HepG2 (cell line): ENCODE data around the gene CCDC9B. TPM values are rescaled to one million over a fixed set of nuclear protein-coding genes. Genes with fewer than 3 reads are reported as not detected.

Experiments
- ASH2L ChIP-seq: fragments of 300-600, 200-600 bp; sonication (generic); IDR thresholded peaks from 2 replicates; pipeline ENCODE4 v1.7.0; 2017; ENCODE audit warnings: low read depth, mild to moderate bottlenecking, moderate library complexity, mixed read lengths, low read length; ENCODE audit not compliant: insufficient read length
- CBX2 ChIP-seq, 2 experiments: fragments of 200-600 bp in 1 of 2; sonication (generic); formaldehyde crosslinking in 1 of 2; IDR thresholded peaks; 2 replicates each; pipeline versions ENCODE4 v1.7.0 to v1.8.1; 2018 to 2022; ENCODE audit warnings: low read depth in 2 of 2, low read length in 1 of 2, mild to moderate bottlenecking in 1 of 2, missing genetic modification reagents in 1 of 2
- CENPT ChIP-seq: sonication (generic); formaldehyde crosslinking; IDR thresholded peaks from 2 replicates; pipeline ENCODE4 v1.8.0; 2022; ENCODE audit warnings: low read depth, mild to moderate bottlenecking, moderate library complexity, missing genetic modification reagents
- EED ChIP-seq: sonication (generic); formaldehyde crosslinking; IDR thresholded peaks from 2 replicates; pipeline ENCODE4 v1.5.0; 2020; ENCODE audit warnings: mild to moderate bottlenecking, missing genetic modification reagents
- FOSL2 ChIP-seq: sonication (generic); formaldehyde crosslinking; IDR thresholded peaks from 2 replicates; pipeline ENCODE4 v1.4.0; 2020; ENCODE audit warnings: missing genetic modification reagents
- HNRNPLL ChIP-seq: fragments of 200-400 bp; formaldehyde crosslinking; IDR thresholded peaks from 2 replicates; pipeline ENCODE4 v1.6.1; 2017; ENCODE audit warnings: mild to moderate bottlenecking, low read depth, low read length; ENCODE audit not compliant: poor library complexity, severe bottlenecking
- JUND ChIP-seq: sonication (generic); formaldehyde crosslinking; IDR thresholded peaks from 2 replicates; pipeline ENCODE4 v1.8.0; 2022; ENCODE audit warnings: mild to moderate bottlenecking, missing genetic modification reagents
- KAT8 ChIP-seq: IDR thresholded peaks from 2 replicates; pipeline ENCODE4 v1.6.1; 2016; ENCODE audit warnings: missing genetic modification reagents, missing compliant biosample characterization
- NFE2 ChIP-seq: sonication (generic); formaldehyde crosslinking; IDR thresholded peaks from 2 replicates; pipeline ENCODE4 v1.4.0; 2020; ENCODE audit warnings: missing genetic modification reagents
- NFRKB ChIP-seq: fragments of 450-650 bp; IDR thresholded peaks from 2 replicates; pipeline ENCODE4 v1.6.1; 2017
- RBFOX2 ChIP-seq: fragments of 200-400 bp; formaldehyde crosslinking; IDR thresholded peaks from 2 replicates; pipeline ENCODE4 v1.6.1; 2017; ENCODE audit warnings: low read depth, mild to moderate bottlenecking, low read length
- RXRB ChIP-seq: IDR thresholded peaks from 2 replicates; pipeline ENCODE4 v1.6.1; 2016; ENCODE audit warnings: borderline replicate concordance, missing genetic modification reagents, missing compliant biosample characterization
- SP1 ChIP-seq, 2 experiments: fragments of 450-650 bp in 1 of 2; sonication (generic) in 1 of 2; formaldehyde crosslinking in 1 of 2; IDR thresholded peaks; 2 replicates each; pipeline versions ENCODE4 v1.4.0 to v1.6.1; 2016 to 2020; ENCODE audit warnings: missing genetic modification reagents in 1 of 2
- XRCC5 ChIP-seq: fragments of 200-400 bp; formaldehyde crosslinking; optimal IDR thresholded peaks from 2 replicates; pipeline ENCODE3; 2017; ENCODE audit warnings: mild to moderate bottlenecking, low read length
- ZFP82 ChIP-seq: sonication (generic); formaldehyde crosslinking; IDR thresholded peaks from 2 replicates; pipeline ENCODE4 v1.5.1; 2020; ENCODE audit warnings: mild to moderate bottlenecking, missing genetic modification reagents, borderline replicate concordance
- ZFY ChIP-seq: sonication (generic); formaldehyde crosslinking; IDR thresholded peaks from 2 replicates; pipeline ENCODE4 v1.4.0; 2020; ENCODE audit warnings: missing genetic modification reagents
- ZMYM4 ChIP-seq: sonication (generic); formaldehyde crosslinking; IDR thresholded peaks from 2 replicates; pipeline ENCODE4 v1.8.1; 2023; ENCODE audit warnings: mild to moderate bottlenecking, missing genetic modification reagents
- ZNF614 ChIP-seq: IDR thresholded peaks from 2 replicates; pipeline ENCODE4 v1.6.1; 2018; ENCODE audit warnings: missing biosample characterization, missing genetic modification reagents, inconsistent platforms, borderline replicate concordance
- ZNF724P ChIP-seq: sonication (generic); formaldehyde crosslinking; IDR thresholded peaks from 2 replicates; pipeline ENCODE4 v1.8.0; 2022; ENCODE audit warnings: missing genetic modification reagents, borderline replicate concordance
- ZNF780A ChIP-seq: sonication (generic); formaldehyde crosslinking; IDR thresholded peaks from 2 replicates; pipeline ENCODE4 v1.8.0; 2022; ENCODE audit warnings: mild to moderate bottlenecking, missing genetic modification reagents, moderate library complexity
- ZNF788 ChIP-seq: sonication (generic); formaldehyde crosslinking; IDR thresholded peaks from 2 replicates; pipeline ENCODE4 v1.5.0; 2020; ENCODE audit warnings: mild to moderate bottlenecking, missing genetic modification reagents, borderline replicate concordance
- ZNF792 ChIP-seq: IDR thresholded peaks from 2 replicates; pipeline ENCODE4 v1.6.1; 2016
- polyA plus RNA-seq, 8 experiments: library from polyadenylated mRNA; depleted of rRNA in 3 of 8; stranded (reverse) in 7 of 8; unstranded in 1 of 8; fragments of >200 nt; fragmentation: Illumina TruSeq in 4 of 8; extraction: Trizol in 4 of 8; gene quantifications; 2 replicates each; pipeline versions ENCODE4 v1.2.1 to v1.2.3, GENCODE V29; 2011 to 2016; ENCODE audit warnings: low read depth in 4 of 8, missing spikeins in 1 of 8, mixed read lengths in 1 of 8; ENCODE audit not compliant: insufficient read depth in 1 of 8
- total RNA-seq, 5 experiments: library from RNA; depleted of rRNA; stranded (reverse); fragments of >200 nt; fragmentation: Illumina TruSeq; extraction: Trizol; gene quantifications; 2 replicates each; pipeline ENCODE4 v1.2.3, GENCODE V29; 2016; ENCODE audit warnings: low read depth in 1 of 5
- TF ChIP-seq, protein P1 (sequence below): sonication (generic); formaldehyde crosslinking; IDR thresholded peaks from 2 replicates; pipeline ENCODE4 v1.5.1; 2020; ENCODE audit warnings: missing genetic modification reagents, mild to moderate bottlenecking, borderline replicate concordance
- TF ChIP-seq, protein P2 (sequence below): sonication (generic); formaldehyde crosslinking; conservative IDR thresholded peaks from 2 replicates; pipeline ENCODE4 v1.8.1; 2023; ENCODE audit warnings: missing genetic modification reagents
- TF ChIP-seq, protein P3 (sequence below): sonication (generic); formaldehyde crosslinking; IDR thresholded peaks from 2 replicates; pipeline ENCODE4 v1.8.0; 2022; ENCODE audit warnings: mild to moderate bottlenecking, missing genetic modification reagents; ENCODE audit not compliant: insufficient replicate concordance

Gene CCDC9B
- total and polyA plus RNA-seq, 2 of the 13 experiments (the other 11 are each of a cell fraction or from before 2014, with no cell fraction given), result 0.98 to 1.6 TPM

DNA sequence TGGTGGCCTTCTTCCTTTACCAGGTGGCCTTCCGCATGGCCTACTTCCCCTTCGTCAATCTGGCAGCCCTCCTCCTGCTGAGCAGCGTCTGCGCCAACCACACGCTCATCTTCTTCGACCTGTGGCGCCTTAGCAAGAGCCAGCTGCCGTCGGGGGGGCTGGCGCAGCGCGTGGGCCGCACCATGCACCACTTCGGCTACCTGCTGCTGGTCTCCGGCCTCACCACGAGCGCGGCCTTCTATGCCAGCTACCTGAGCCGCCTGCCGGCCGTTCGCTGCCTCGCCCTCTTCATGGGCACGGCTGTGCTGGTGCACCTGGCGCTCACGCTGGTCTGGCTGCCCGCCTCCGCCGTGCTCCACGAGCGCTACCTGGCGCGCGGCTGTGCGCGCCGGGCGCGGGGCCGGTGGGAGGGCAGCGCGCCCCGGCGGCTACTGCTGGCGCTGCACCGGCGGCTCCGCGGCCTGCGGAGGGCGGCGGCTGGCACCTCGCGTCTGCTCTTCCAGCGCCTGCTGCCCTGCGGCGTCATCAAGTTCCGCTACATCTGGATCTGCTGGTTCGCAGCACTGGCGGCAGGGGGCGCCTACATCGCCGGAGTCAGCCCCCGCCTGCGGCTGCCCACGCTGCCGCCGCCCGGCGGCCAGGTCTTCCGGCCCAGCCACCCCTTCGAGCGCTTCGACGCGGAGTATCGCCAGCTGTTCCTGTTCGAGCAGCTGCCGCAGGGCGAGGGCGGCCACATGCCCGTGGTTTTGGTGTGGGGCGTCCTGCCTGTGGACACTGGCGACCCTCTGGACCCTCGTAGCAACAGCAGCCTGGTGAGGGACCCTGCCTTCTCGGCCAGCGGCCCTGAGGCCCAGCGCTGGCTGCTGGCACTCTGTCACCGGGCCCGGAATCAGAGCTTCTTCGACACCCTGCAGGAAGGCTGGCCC, 27.2 kb upstream of the CCDC9B start (continued):
- TF ChIP-seq KAT8 (CRISPR knock-in tag), result peak; percentile 83
- TF ChIP-seq ASH2L, result no peak
- peak; percentile 92; the same call in 1 of the 2 replicates for TF ChIP-seq ZNF780A (CRISPR knock-in tag)
- peak; percentile 91 for TF ChIP-seq EED
- TF ChIP-seq ZNF792 (CRISPR knock-in tag), result peak; percentile 91
- TF ChIP-seq SP1 (IDR thresholded peaks at IDR 0.05), result no peak
- TF ChIP-seq SP1 (CRISPR knock-in tag; IDR thresholded peaks at IDR 0.05), result 0 out of 2 replicates have a peak, but pooled peaks have one; percentile 29
- peak; percentile 89 for TF ChIP-seq XRCC5
- peak; percentile 95; the same call in 1 of the 2 replicates for TF ChIP-seq ZNF724P
- TF ChIP-seq, protein P1, sequence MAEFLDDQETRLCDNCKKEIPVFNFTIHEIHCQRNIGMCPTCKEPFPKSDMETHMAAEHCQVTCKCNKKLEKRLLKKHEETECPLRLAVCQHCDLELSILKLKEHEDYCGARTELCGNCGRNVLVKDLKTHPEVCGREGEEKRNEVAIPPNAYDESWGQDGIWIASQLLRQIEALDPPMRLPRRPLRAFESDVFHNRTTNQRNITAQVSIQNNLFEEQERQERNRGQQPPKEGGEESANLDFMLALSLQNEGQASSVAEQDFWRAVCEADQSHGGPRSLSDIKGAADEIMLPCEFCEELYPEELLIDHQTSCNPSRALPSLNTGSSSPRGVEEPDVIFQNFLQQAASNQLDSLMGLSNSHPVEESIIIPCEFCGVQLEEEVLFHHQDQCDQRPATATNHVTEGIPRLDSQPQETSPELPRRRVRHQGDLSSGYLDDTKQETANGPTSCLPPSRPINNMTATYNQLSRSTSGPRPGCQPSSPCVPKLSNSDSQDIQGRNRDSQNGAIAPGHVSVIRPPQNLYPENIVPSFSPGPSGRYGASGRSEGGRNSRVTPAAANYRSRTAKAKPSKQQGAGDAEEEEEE (CRISPR knock-in tag), result no peak
- TF ChIP-seq FOSL2 (CRISPR knock-in tag), result peak; percentile 44
- TF ChIP-seq, protein P2, sequence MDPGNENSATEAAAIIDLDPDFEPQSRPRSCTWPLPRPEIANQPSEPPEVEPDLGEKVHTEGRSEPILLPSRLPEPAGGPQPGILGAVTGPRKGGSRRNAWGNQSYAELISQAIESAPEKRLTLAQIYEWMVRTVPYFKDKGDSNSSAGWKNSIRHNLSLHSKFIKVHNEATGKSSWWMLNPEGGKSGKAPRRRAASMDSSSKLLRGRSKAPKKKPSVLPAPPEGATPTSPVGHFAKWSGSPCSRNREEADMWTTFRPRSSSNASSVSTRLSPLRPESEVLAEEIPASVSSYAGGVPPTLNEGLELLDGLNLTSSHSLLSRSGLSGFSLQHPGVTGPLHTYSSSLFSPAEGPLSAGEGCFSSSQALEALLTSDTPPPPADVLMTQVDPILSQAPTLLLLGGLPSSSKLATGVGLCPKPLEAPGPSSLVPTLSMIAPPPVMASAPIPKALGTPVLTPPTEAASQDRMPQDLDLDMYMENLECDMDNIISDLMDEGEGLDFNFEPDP (CRISPR knock-in tag), result no peak
- peak; percentile 99 for TF ChIP-seq CENPT (CRISPR knock-in tag)
- peak; percentile 89 for TF ChIP-seq ZFY (CRISPR knock-in tag)
- peak; percentile 64 for TF ChIP-seq RBFOX2
- TF ChIP-seq ZFP82 (CRISPR knock-in tag), result no peak
- TF ChIP-seq HNRNPLL, result peak; percentile 86
- TF ChIP-seq ZNF788 (CRISPR knock-in tag), result peak; percentile 76; the same call in 1 of the 2 replicates
- no peak for TF ChIP-seq CBX2 (IDR thresholded peaks at IDR 0.05; ENCODE audit: low read depth, low read length)
- TF ChIP-seq CBX2 (CRISPR knock-in tag; IDR thresholded peaks at IDR 0.05; ENCODE audit: low read depth), result peak; percentile 82
- peak; percentile 82; the same call in 1 of the 2 replicates for TF ChIP-seq ZNF614 (CRISPR knock-in tag)
- 0 out of 2 replicates have a peak, but pooled peaks have one; percentile 38 for TF ChIP-seq NFE2
- TF ChIP-seq ZMYM4, result peak; percentile 68
- TF ChIP-seq NFRKB, result no peak
- TF ChIP-seq JUND (CRISPR knock-in tag), result no peak
- TF ChIP-seq, protein P3, sequence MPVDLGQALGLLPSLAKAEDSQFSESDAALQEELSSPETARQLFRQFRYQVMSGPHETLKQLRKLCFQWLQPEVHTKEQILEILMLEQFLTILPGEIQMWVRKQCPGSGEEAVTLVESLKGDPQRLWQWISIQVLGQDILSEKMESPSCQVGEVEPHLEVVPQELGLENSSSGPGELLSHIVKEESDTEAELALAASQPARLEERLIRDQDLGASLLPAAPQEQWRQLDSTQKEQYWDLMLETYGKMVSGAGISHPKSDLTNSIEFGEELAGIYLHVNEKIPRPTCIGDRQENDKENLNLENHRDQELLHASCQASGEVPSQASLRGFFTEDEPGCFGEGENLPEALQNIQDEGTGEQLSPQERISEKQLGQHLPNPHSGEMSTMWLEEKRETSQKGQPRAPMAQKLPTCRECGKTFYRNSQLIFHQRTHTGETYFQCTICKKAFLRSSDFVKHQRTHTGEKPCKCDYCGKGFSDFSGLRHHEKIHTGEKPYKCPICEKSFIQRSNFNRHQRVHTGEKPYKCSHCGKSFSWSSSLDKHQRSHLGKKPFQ (CRISPR knock-in tag), result no peak
- peak; percentile 59; the same call in 1 of the 2 replicates for TF ChIP-seq RXRB (CRISPR knock-in tag)
